WTC11 (cell line): ENCODE results near the gene MYOM1. TPM values are rescaled to one million over a fixed set of nuclear protein-coding genes. Genes with fewer than 3 reads are reported as not detected.

ENCODE experiments used
- ATAC-seq: fragments of 200-7000 bp; cut with Tn5 transposase; 2 replicates; pipeline ENCODE4 v1.10.0; 2021; ENCODE audit warnings: mild to moderate bottlenecking, moderate library complexity
- CTCF ChIA-PET: fragments of 300-600 bp; sonication (Branson Sonifier 250); formaldehyde crosslinking; loops from one replicate; lab custom pipeline; 2021; ENCODE audit warnings: antibody characterized with exemption; lab: Charles Lee
- POLR2A ChIA-PET: fragments of 350-600 bp; sonication (Branson Sonifier 250); formaldehyde crosslinking; loops from one replicate; lab custom pipeline; 2021; ENCODE audit warnings: antibody characterized with exemption; lab: Charles Lee
- DNase-seq: peaks from one replicate; pipeline ENCODE4 v3.0.0; 2021; ENCODE audit warnings: low spot score
- H3K27ac Mint-ChIP-seq: 2 replicates; pipeline ENCODE4 v1.8.0; 2021; ENCODE audit warnings: mixed read lengths
- H3K27me3 Mint-ChIP-seq: 2 replicates; pipeline ENCODE4 v1.8.0; 2021; ENCODE audit warnings: low read depth, mild to moderate bottlenecking, moderate library complexity, mixed read lengths
- H3K36me3 Mint-ChIP-seq: 2 replicates; pipeline ENCODE4 v1.8.0; 2021; ENCODE audit warnings: mixed read lengths
- H3K4me1 Mint-ChIP-seq: 2 replicates; pipeline ENCODE4 v1.8.0; 2022; ENCODE audit warnings: mixed read lengths
- H3K4me3 Mint-ChIP-seq: 2 replicates; pipeline ENCODE4 v1.8.0; 2021; ENCODE audit warnings: mild to moderate bottlenecking, moderate library complexity, mixed read lengths
- H3K9me3 Mint-ChIP-seq: 2 replicates; pipeline ENCODE4 v1.8.0; 2021; ENCODE audit warnings: mixed read lengths
- ATF2 ChIP-seq: sonication (generic); formaldehyde crosslinking; IDR thresholded peaks from 2 replicates; pipeline ENCODE4 v1.8.1; 2022; ENCODE audit warnings: low read depth, missing genetic modification reagents, borderline replicate concordance
- CREB1 ChIP-seq: sonication (generic); formaldehyde crosslinking; IDR thresholded peaks from 2 replicates; pipeline ENCODE4 v1.8.0; 2023; ENCODE audit warnings: mild to moderate bottlenecking, missing genetic modification reagents
- E2F1 ChIP-seq: sonication (generic); formaldehyde crosslinking; IDR thresholded peaks from 2 replicates; pipeline ENCODE4 v1.8.0; 2022; ENCODE audit warnings: mild to moderate bottlenecking, missing genetic modification reagents
- ETV6 ChIP-seq: sonication (generic); formaldehyde crosslinking; IDR thresholded peaks from 2 replicates; pipeline ENCODE4 v1.8.1; 2022; ENCODE audit warnings: mild to moderate bottlenecking, missing genetic modification reagents
- GABPB1 ChIP-seq: sonication (generic); formaldehyde crosslinking; IDR thresholded peaks from 2 replicates; pipeline ENCODE4 v1.8.1; 2023; ENCODE audit warnings: mild to moderate bottlenecking, missing genetic modification reagents
- GRHL2 ChIP-seq: fragments of 250-450 bp; sonication (Bioruptor Pico); IDR thresholded peaks from 2 replicates; pipeline ENCODE4 v1.8.0; 2022; ENCODE audit warnings: mild to moderate bottlenecking, moderate library complexity; ENCODE audit not compliant: insufficient replicate concordance, severe bottlenecking
- IRF1 ChIP-seq: sonication (generic); formaldehyde crosslinking; IDR thresholded peaks from 2 replicates; pipeline ENCODE4 v1.8.0; 2023; ENCODE audit warnings: missing genetic modification reagents
- IRF2 ChIP-seq: sonication (generic); formaldehyde crosslinking; IDR thresholded peaks from 2 replicates; pipeline ENCODE4 v1.8.0; 2022; ENCODE audit warnings: low read depth, missing genetic modification reagents, borderline replicate concordance
- JAZF1 ChIP-seq: fragments of 250-450 bp; sonication (Bioruptor Pico); IDR thresholded peaks from 2 replicates; pipeline ENCODE4 v1.9.0; 2021; ENCODE audit warnings: moderate library complexity, mild to moderate bottlenecking, inconsistent platforms
- MAX ChIP-seq: sonication (generic); formaldehyde crosslinking; IDR thresholded peaks from 2 replicates; pipeline ENCODE4 v1.8.0; 2022; ENCODE audit warnings: mild to moderate bottlenecking, missing genetic modification reagents
- NFE2L1 ChIP-seq: sonication (generic); formaldehyde crosslinking; IDR thresholded peaks from 2 replicates; pipeline ENCODE4 v1.8.1; 2023; ENCODE audit warnings: missing genetic modification reagents
- TP53 ChIP-seq: sonication (generic); formaldehyde crosslinking; IDR thresholded peaks from 2 replicates; pipeline ENCODE4 v1.8.1; 2023; ENCODE audit warnings: mild to moderate bottlenecking, missing genetic modification reagents
- USF1 ChIP-seq: sonication (generic); formaldehyde crosslinking; IDR thresholded peaks from 2 replicates; pipeline ENCODE4 v1.8.0; 2022; ENCODE audit warnings: mild to moderate bottlenecking, missing genetic modification reagents
- ZNF121 ChIP-seq: sonication (generic); formaldehyde crosslinking; IDR thresholded peaks from 2 replicates; pipeline ENCODE4 v1.8.0; 2023; ENCODE audit warnings: missing genetic modification reagents
- ZNF219 ChIP-seq: sonication (generic); formaldehyde crosslinking; IDR thresholded peaks from 2 replicates; pipeline ENCODE4 v1.8.0; 2023; ENCODE audit warnings: missing genetic modification reagents, mild to moderate bottlenecking, borderline replicate concordance
- ZNF281 ChIP-seq: sonication (generic); formaldehyde crosslinking; IDR thresholded peaks from 2 replicates; pipeline ENCODE4 v1.8.0; 2023; ENCODE audit warnings: mild to moderate bottlenecking, missing genetic modification reagents
- ZNF396 ChIP-seq: fragments of 250-450 bp; sonication (Bioruptor Pico); IDR thresholded peaks from 2 replicates; pipeline ENCODE4 v1.8.0; 2021; ENCODE audit warnings: mild to moderate bottlenecking, moderate library complexity, borderline replicate concordance
- ZNF416 ChIP-seq: fragments of 250-450 bp; sonication (Bioruptor Pico); IDR thresholded peaks from 2 replicates; pipeline ENCODE4 v1.9.0; 2021; ENCODE audit warnings: mild to moderate bottlenecking, inconsistent platforms
- ZNF425 ChIP-seq: fragments of 250-450 bp; sonication (Bioruptor Pico); conservative IDR thresholded peaks from 2 replicates; pipeline ENCODE4 v1.9.0; 2021; ENCODE audit warnings: mild to moderate bottlenecking
- total RNA-seq: library from RNA; stranded (reverse); gene quantifications from 3 replicates; pipeline ENCODE4 v1.2.3, GENCODE V29; 2021

The MYOM1 gene
- total RNA-seq, 1 experiment from 2014 or later: 0.35 TPM

- peaks cover 19% of the 10 kb centered on the region for H3K4me1 Mint-ChIP-seq
- TF ChIP-seq ZNF281 (CRISPR knock-in tag) (no peak), ZNF121 (CRISPR knock-in tag) (no peak), IRF2 (CRISPR knock-in tag) (no peak), IRF1 (CRISPR knock-in tag) (no peak), NFE2L1 (no peak), USF1 (CRISPR knock-in tag) (no peak)
- H3K36me3 Mint-ChIP-seq: no peaks in the 10 kb centered on the region
- POLR2A ChIA-PET: interaction anchor here (0.6 to 0.9 kb wide), 2 partner anchors 15 to 42 kb away, joined by 3 to 5 read pairs; no protein-coding TSS in a partner anchor
- H3K4me3 Mint-ChIP-seq: no peak overlapping the region
- H3K27ac Mint-ChIP-seq: 0 out of 2 replicates have a peak overlapping the region, but pooled peaks have one; percentile 13
- CTCF ChIA-PET: interaction anchor here (1.7 to 3.0 kb wide), 2 partner anchors 11 to 55 kb away, joined by 4 to 21 read pairs; no protein-coding TSS in a partner anchor
- H3K9me3 Mint-ChIP-seq: no peaks in the 10 kb centered on the region
- ATAC-seq (no peak), DNase-seq (no peak)
- peaks cover 26% of the 10 kb centered on the region for H3K27me3 Mint-ChIP-seq
Measured at GRCh38 chr18:3118195-3119010, 101.4 kb downstream of the MYOM1 start.

- peaks cover 19% of the 10 kb centered on the region for H3K4me1 Mint-ChIP-seq
- no peak overlapping the region for H3K4me3 Mint-ChIP-seq
- H3K9me3 Mint-ChIP-seq: no peaks in the 10 kb centered on the region
- TF ChIP-seq ATF2 (CRISPR knock-in tag): no peak
- TF ChIP-seq GABPB1 (CRISPR knock-in tag): peak; percentile 61; the same call in 1 of the 2 replicates
- no peaks in the 10 kb centered on the region for H3K36me3 Mint-ChIP-seq
- POLR2A ChIA-PET: interaction anchor here (0.6 to 0.9 kb wide), 2 partner anchors 15 to 41 kb away, joined by 3 to 5 read pairs; no protein-coding TSS in a partner anchor
- peaks cover 31% of the 10 kb centered on the region for H3K27me3 Mint-ChIP-seq
- no peak overlapping the region for H3K27ac Mint-ChIP-seq
- ATAC-seq: no peak
- DNase-seq: no peak
- CTCF ChIA-PET: interaction anchor here (1.7 to 3.0 kb wide), 2 partner anchors 12 to 54 kb away, joined by 4 to 21 read pairs; no protein-coding TSS in a partner anchor
Measured at GRCh38 chr18:3117493-3118192, 102.1 kb downstream of the MYOM1 start.

- DNase-seq: no peak
- POLR2A ChIA-PET: interaction anchor here (0.6 kb wide), 1 partner anchor 199 kb away, joined by 3 read pairs; no protein-coding TSS in a partner anchor
- no peak for TF ChIP-seq ETV6
- no peak for TF ChIP-seq E2F1 (CRISPR knock-in tag)
- TF ChIP-seq CREB1: no peak
- TF ChIP-seq ZNF425: no peak
- no peak for TF ChIP-seq GRHL2 (CRISPR knock-in tag)
- no peak for TF ChIP-seq ZNF396 (CRISPR knock-in tag)
- no peak for TF ChIP-seq TP53 (CRISPR knock-in tag)
- no peak for TF ChIP-seq ZNF219 (CRISPR knock-in tag)
- TF ChIP-seq JAZF1 (CRISPR knock-in tag): no peak
- TF ChIP-seq MAX (CRISPR knock-in tag): no peak
- TF ChIP-seq ZNF416: no peak
Measured at GRCh38 chr18:3115447-3116030, 104.2 kb downstream of the MYOM1 start.

More at GRCh38 chr18:3115447-3116030, 104.2 kb downstream of the MYOM1 start:
- H3K27ac Mint-ChIP-seq: no peak overlapping the region
- no peaks in the 10 kb centered on the region for H3K9me3 Mint-ChIP-seq
- no peaks in the 10 kb centered on the region for H3K36me3 Mint-ChIP-seq
- peaks cover 52% of the 10 kb centered on the region for H3K27me3 Mint-ChIP-seq
- no peak overlapping the region for H3K4me3 Mint-ChIP-seq
- CTCF ChIA-PET: interaction anchor here (3.0 kb wide), 1 partner anchor 14 kb away, joined by 21 read pairs; no protein-coding TSS in a partner anchor
- ATAC-seq: no peak
- H3K4me1 Mint-ChIP-seq: peaks cover 19% of the 10 kb centered on the region
